ENCODE results near the gene SETD6. TPM values are rescaled to one million over a fixed set of nuclear protein-coding genes. Genes with fewer than 3 reads are reported as not detected.
"Not testable (repeated sequence)": the region's sequence is repeated elsewhere in the genome, so short reads cannot be mapped to it uniquely, and the experiment has no call there.

SETD6 gene
- total RNA-seq, 1 experiment from 2014 or later, result 2.9 TPM

DNA sequence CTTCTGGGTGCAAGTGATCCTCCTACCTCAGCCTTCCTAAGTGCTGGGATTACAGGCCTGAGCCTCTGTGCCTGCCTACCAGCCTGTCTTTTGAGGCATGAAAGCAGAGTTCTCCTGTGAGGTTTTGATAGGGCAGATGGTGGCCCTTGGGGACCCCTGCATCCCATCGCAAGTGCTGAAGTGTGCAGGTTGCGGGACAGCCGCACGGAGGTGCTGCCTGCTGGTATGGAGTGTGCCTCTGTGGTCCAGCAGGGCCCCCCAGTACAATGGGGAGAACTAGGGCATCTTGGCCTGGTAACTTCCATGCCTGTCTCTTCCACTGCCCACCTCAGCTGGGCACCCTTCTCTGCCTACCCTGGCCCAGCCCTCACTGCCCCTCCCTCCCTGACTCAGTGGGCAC lies 25.3 kb upstream of the SETD6 start:
- H3K79me2 ChIP-seq (ENCODE audit: low read length), result no peaks in the 10 kb centered on the region
- no peak for DNase-seq
- peaks cover 13% of the 10 kb centered on the region for H3K4me1 ChIP-seq (ENCODE audit: low read length)
- no peaks in the 10 kb centered on the region for H3K9me2 ChIP-seq (replicated peaks; ENCODE audit: insufficient read depth, low read length)
- no peak overlapping the region for H3K4me3 ChIP-seq (ENCODE audit: low read length)
- H4K20me1 ChIP-seq (ENCODE audit: insufficient read depth, low read depth, low read length), result peaks cover 8% of the 10 kb centered on the region; the same call in 1 of the 2 replicates
- H3K9me3 ChIP-seq (ENCODE audit: low read length), result no peaks in the 10 kb centered on the region
- H3K36me3 ChIP-seq (ENCODE audit: insufficient read depth, low read length), result no peaks in the 10 kb centered on the region
- no peaks in the 10 kb centered on the region for H3K27me3 ChIP-seq (ENCODE audit: low read length)
- no peak overlapping the region for H3K9ac ChIP-seq (ENCODE audit: low read length)
- no peak overlapping the region for H3K27ac ChIP-seq (ENCODE audit: low read length)
- H2AFZ ChIP-seq (ENCODE audit: low read length), result no peak overlapping the region
- H3K4me2 ChIP-seq (ENCODE audit: low read depth, low read length, poor library complexity, severe bottlenecking), result no peak overlapping the region

DNA sequence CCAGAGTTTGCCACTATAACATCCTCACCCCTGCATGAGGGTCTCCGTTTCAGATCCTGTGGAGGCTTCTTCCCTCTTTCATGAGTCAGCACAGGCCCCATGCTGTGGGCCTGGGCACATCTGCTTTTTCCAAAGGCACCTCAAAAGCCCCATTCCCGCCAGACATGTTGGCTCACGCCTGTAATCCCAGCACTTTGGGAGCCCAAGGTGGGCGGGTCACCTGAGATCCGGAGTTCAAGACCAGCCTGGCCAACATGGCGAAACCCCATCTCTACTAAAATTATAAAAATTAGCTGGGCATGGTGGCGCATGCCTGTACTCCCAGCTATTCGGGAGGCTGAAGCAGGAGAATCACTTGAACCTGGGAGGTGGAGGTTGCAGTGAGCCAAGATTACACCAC lies 24.8 kb upstream of the SETD6 start:
- H3K27ac ChIP-seq (ENCODE audit: low read length); H3K9me3 ChIP-seq (ENCODE audit: low read length); H2AFZ ChIP-seq (ENCODE audit: low read length); DNase-seq; H3K9me2 ChIP-seq (replicated peaks; ENCODE audit: insufficient read depth, low read length); H3K79me2 ChIP-seq (ENCODE audit: low read length); H3K9ac ChIP-seq (ENCODE audit: low read length); H3K4me3 ChIP-seq (ENCODE audit: low read length); H3K4me2 ChIP-seq (ENCODE audit: low read depth, low read length, poor library complexity, severe bottlenecking); H3K27me3 ChIP-seq (ENCODE audit: low read length); H3K36me3 ChIP-seq (ENCODE audit: insufficient read depth, low read length): not testable (repeated sequence)
- Histone ChIP-seq H4K20me1 (ENCODE audit: insufficient read depth, low read depth, low read length) (peaks cover 13% of the 10 kb centered on the region; the same call in 1 of the 2 replicates), H3K4me1 (ENCODE audit: low read length) (peaks cover 18% of the 10 kb centered on the region)

DNA sequence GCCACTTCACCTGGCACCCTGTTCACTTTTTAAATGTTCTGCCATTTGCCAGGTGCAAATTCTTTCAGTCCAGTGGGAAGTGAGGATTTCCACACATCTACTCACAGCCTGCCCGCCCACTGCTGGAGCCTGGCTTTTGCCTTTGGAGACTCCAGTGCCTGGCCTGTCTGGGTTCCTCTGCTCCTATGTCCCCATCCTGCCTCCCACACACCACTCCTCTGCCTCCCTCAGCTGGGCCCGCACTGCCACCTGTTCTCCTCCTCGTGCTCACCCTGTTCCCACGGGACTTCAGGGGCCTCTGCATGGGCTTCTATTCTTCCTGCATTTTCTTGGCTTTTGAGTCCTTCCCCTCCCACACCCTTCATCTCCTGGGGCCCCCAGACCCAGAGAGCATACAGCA lies 23.3 kb upstream of the SETD6 start:
- Histone ChIP-seq H3K9me2 (replicated peaks; ENCODE audit: insufficient read depth, low read length) (no peaks in the 10 kb centered on the region), H3K4me3 (ENCODE audit: low read length) (no peak overlapping the region), H3K9me3 (ENCODE audit: low read length) (no peaks in the 10 kb centered on the region), H3K4me1 (ENCODE audit: low read length) (peaks cover 29% of the 10 kb centered on the region), H3K27ac (ENCODE audit: low read length) (no peak overlapping the region), H4K20me1 (ENCODE audit: insufficient read depth, low read depth, low read length) (peaks cover 13% of the 10 kb centered on the region; the same call in 1 of the 2 replicates), H3K36me3 (ENCODE audit: insufficient read depth, low read length) (no peaks in the 10 kb centered on the region), H3K4me2 (ENCODE audit: low read depth, low read length, poor library complexity, severe bottlenecking) (no peak overlapping the region), H3K27me3 (ENCODE audit: low read length) (no peaks in the 10 kb centered on the region), H2AFZ (ENCODE audit: low read length) (no peak overlapping the region), H3K79me2 (ENCODE audit: low read length) (no peaks in the 10 kb centered on the region), H3K9ac (ENCODE audit: low read length) (no peak overlapping the region)
- DNase-seq, result no peak

DNA sequence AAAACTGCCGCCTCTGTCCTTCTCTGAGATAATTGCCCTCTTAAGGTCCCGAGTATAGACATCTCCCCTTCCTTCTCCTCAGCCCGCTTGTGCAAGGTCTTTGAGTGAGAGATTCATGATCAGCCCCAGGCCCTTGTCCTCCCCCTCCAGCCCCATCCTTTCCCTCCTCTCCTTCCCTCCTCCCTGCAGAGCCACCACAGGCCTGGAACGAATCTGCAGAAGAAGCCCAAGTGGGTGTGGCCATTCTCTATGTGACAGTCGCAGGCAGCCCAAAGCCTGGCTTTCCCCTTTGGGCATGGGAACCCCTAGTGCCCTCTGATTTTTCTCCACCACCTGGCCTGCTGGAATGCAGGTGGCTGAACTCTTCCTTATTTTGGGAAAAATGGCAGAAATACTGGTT lies 22.6 kb upstream of the SETD6 start:
- Histone ChIP-seq H3K27ac (ENCODE audit: low read length) (no peak overlapping the region), H2AFZ (ENCODE audit: low read length) (no peak overlapping the region), H3K4me2 (ENCODE audit: low read depth, low read length, poor library complexity, severe bottlenecking) (no peak overlapping the region), H3K9me3 (ENCODE audit: low read length) (no peaks in the 10 kb centered on the region), H3K4me3 (ENCODE audit: low read length) (no peak overlapping the region), H4K20me1 (ENCODE audit: insufficient read depth, low read depth, low read length) (peaks cover 13% of the 10 kb centered on the region; the same call in 1 of the 2 replicates), H3K27me3 (ENCODE audit: low read length) (no peaks in the 10 kb centered on the region), H3K79me2 (ENCODE audit: low read length) (no peaks in the 10 kb centered on the region), H3K9ac (ENCODE audit: low read length) (no peak overlapping the region), H3K4me1 (ENCODE audit: low read length) (peaks cover 29% of the 10 kb centered on the region), H3K9me2 (replicated peaks; ENCODE audit: insufficient read depth, low read length) (no peaks in the 10 kb centered on the region), H3K36me3 (ENCODE audit: insufficient read depth, low read length) (no peaks in the 10 kb centered on the region)
- DNase-seq, result no peak

DNA sequence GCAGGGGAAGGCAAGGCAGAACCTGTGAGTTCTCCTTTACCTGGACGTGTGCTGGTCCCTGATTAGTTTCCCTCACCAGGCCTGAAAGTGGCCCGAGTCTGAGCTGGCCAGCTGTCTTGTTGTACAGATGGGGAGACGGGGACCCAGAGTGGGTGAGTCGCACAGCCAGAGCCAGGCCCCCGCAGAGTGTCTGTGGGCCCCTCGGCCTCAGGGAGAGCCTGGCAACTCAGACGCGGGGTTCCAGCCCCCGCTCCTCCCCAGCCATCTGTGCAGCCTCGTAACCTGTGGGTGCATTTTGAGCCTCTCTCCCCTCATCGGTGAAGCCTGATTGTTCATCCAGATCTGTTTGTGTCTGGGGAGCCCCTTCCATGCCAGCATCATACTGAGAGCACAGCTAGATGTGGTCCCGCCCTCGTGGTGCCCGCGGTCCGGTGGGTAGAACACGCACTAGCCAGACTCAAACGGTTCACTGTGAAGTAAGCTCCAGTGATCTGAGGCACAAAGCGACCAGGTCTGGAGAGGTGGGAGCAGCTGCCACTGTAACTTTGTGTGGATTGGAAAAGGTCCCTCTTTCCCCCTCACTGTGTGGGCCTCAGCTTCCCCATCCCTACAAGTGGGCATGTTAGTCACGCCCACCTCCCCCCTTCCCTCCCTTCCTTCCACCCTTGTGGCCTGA lies 21.4 kb upstream of the SETD6 start:
- Histone ChIP-seq H3K4me1 (ENCODE audit: low read length) (peaks cover 29% of the 10 kb centered on the region), H3K4me3 (ENCODE audit: low read length) (no peak overlapping the region), H3K79me2 (ENCODE audit: low read length) (no peaks in the 10 kb centered on the region), H3K36me3 (ENCODE audit: insufficient read depth, low read length) (no peaks in the 10 kb centered on the region), H3K9me3 (ENCODE audit: low read length) (no peaks in the 10 kb centered on the region), H3K27ac (ENCODE audit: low read length) (no peak overlapping the region), H3K9ac (ENCODE audit: low read length) (no peak overlapping the region), H3K27me3 (ENCODE audit: low read length) (no peaks in the 10 kb centered on the region), H2AFZ (ENCODE audit: low read length) (no peak overlapping the region), H4K20me1 (ENCODE audit: insufficient read depth, low read depth, low read length) (peaks cover 20% of the 10 kb centered on the region), H3K9me2 (replicated peaks; ENCODE audit: insufficient read depth, low read length) (no peaks in the 10 kb centered on the region), H3K4me2 (ENCODE audit: low read depth, low read length, poor library complexity, severe bottlenecking) (no peak overlapping the region)
- DNase-seq, result no peak

DNA sequence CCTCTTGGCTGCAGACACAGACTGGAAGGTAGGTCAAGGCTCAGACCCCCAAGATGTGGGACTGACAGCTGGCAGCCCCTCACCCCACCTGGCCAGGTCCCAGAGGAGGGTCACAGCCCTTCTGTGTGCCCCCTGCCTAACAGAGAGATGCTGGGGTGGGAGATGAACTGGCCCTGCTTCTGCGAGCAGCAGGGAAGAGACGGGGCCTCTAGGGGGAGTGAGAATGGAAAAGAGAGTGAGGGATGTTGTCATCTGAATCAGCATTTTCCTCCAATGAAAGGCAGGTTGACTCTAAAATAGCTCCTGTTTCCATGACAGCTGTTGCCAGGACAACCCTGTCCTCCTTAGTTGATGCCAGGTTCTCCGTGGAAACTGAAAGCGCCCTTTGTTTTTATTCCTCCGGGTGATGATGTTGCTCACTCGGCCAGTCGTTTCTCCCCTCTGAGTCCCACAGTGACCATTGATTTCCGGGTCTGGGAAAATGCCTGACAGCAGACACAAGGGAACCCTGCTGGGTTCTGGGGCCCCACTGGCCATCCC lies 20.3 kb upstream of the SETD6 start:
- H3K36me3 ChIP-seq (ENCODE audit: insufficient read depth, low read length), result no peaks in the 10 kb centered on the region
- H2AFZ ChIP-seq (ENCODE audit: low read length), result no peak overlapping the region
- no peaks in the 10 kb centered on the region for H3K9me3 ChIP-seq (ENCODE audit: low read length)
- H3K9ac ChIP-seq (ENCODE audit: low read length), result no peak overlapping the region
- H3K4me3 ChIP-seq (ENCODE audit: low read length), result no peak overlapping the region
- H3K4me1 ChIP-seq (ENCODE audit: low read length), result peaks cover 30% of the 10 kb centered on the region
- H3K27ac ChIP-seq (ENCODE audit: low read length), result no peak overlapping the region
- H3K79me2 ChIP-seq (ENCODE audit: low read length), result no peaks in the 10 kb centered on the region
- peak overlapping the region; percentile 8 for H3K4me2 ChIP-seq (ENCODE audit: low read depth, low read length, poor library complexity, severe bottlenecking)
- peaks cover 23% of the 10 kb centered on the region for H4K20me1 ChIP-seq (ENCODE audit: insufficient read depth, low read depth, low read length)
- DNase-seq, result peak; percentile 85
- no peaks in the 10 kb centered on the region for H3K9me2 ChIP-seq (replicated peaks; ENCODE audit: insufficient read depth, low read length)
- H3K27me3 ChIP-seq (ENCODE audit: low read length), result no peaks in the 10 kb centered on the region

DNA sequence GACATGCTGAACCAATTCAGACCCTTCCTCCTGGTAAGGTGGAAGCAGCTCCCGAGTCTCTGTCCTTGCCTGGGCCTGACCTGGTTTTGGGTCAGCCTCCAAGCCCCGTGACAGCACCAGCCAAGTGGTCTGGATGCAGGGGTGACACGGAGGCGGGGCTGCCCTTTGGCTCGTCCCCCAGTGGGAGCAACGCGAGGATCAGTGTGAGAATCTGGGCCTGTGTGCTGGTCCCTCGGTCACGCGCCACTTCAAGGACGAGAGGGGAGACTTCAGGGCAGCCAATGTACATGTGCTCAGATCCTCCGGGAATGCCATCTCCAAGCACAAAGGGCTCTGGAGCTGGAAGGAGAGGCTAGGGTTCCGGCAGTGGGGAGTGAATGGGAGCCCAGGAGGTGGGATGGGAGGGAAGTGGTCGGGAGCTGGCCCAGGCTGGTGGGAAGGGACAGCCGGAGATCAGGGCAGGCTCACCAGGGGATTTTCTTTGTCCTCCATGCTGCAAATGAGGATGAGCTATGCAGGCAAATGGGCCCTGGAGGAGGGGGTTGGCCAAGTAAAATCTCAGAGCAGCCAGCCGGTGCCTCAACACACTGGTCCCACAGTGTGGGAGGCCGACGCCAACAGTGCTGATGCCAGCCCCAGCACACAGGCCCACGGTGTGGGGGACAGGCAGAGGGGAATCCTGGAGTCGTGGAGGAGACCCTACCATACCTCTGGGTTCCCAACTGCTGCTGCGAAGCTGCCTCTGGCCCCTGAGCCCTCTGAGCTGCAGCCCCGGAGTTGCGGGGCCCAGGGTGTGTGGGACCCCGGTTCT lies 19.6 kb upstream of the SETD6 start:
- Histone ChIP-seq H3K9me2 (replicated peaks; ENCODE audit: insufficient read depth, low read length) (no peaks in the 10 kb centered on the region), H3K27ac (ENCODE audit: low read length) (no peak overlapping the region), H4K20me1 (ENCODE audit: insufficient read depth, low read depth, low read length) (peaks cover 28% of the 10 kb centered on the region), H3K9ac (ENCODE audit: low read length) (no peak overlapping the region), H3K4me2 (ENCODE audit: low read depth, low read length, poor library complexity, severe bottlenecking) (peak overlapping the region; percentile 8), H3K4me3 (ENCODE audit: low read length) (no peak overlapping the region), H3K4me1 (ENCODE audit: low read length) (peaks cover 37% of the 10 kb centered on the region), H3K79me2 (ENCODE audit: low read length) (no peaks in the 10 kb centered on the region), H3K27me3 (ENCODE audit: low read length) (no peaks in the 10 kb centered on the region), H2AFZ (ENCODE audit: low read length) (no peak overlapping the region), H3K9me3 (ENCODE audit: low read length) (no peaks in the 10 kb centered on the region), H3K36me3 (ENCODE audit: insufficient read depth, low read length) (no peaks in the 10 kb centered on the region; the same call in 1 of the 2 replicates)
- DNase-seq, result no peak

DNA sequence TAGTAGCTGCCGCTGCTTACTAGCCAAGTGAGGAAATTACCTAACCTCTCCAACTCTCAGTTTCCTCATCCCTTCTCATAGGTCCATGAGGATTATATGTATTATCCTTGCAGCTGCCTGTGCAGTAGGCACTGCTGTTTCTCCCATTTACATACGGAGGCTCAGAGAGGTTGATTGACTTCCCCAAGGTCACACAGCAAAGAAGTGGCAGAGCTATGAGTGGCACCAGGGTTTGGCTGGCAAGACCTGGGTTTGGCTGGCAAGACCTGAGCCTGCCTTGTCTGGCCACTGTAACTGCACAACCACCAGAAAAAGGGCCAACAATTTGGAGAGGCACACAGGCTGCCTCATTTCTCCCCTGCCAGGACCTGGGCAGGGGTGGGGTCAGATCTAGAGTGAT lies 17.8 kb upstream of the SETD6 start:
- Histone ChIP-seq H3K36me3 (ENCODE audit: insufficient read depth, low read length) (no peaks in the 10 kb centered on the region; the same call in 1 of the 2 replicates), H3K4me2 (ENCODE audit: low read depth, low read length, poor library complexity, severe bottlenecking) (no peak overlapping the region), H4K20me1 (ENCODE audit: insufficient read depth, low read depth, low read length) (peaks cover 36% of the 10 kb centered on the region), H3K27me3 (ENCODE audit: low read length) (no peaks in the 10 kb centered on the region), H3K9me2 (replicated peaks; ENCODE audit: insufficient read depth, low read length) (no peaks in the 10 kb centered on the region), H2AFZ (ENCODE audit: low read length) (no peak overlapping the region), H3K9me3 (ENCODE audit: low read length) (no peaks in the 10 kb centered on the region), H3K79me2 (ENCODE audit: low read length) (no peaks in the 10 kb centered on the region), H3K4me3 (ENCODE audit: low read length) (no peak overlapping the region), H3K9ac (ENCODE audit: low read length) (no peak overlapping the region), H3K4me1 (ENCODE audit: low read length) (peaks cover 49% of the 10 kb centered on the region), H3K27ac (ENCODE audit: low read length) (no peak overlapping the region)
- no peak for DNase-seq

Data from Karpas-422 (cell line).